Measurements from ENCODE around the gene RWDD2A.
A peak's percentile ranks its signal among the peaks of the same experiment; 100 is the strongest.
"Not testable (repeated sequence)": the region's sequence is repeated elsewhere in the genome, so short reads cannot be mapped to it uniquely, and the experiment has no call there.

The RWDD2A gene

GRCh38 chr6:83183082-83183828 lies 9.9 kb upstream of the RWDD2A start:
- H3K9ac ChIP-seq (ENCODE audit: low read depth, low read length), result no peak overlapping the region
- H3K4me1 ChIP-seq (ENCODE audit: insufficient read depth, low read length), result 0 out of 2 replicates have a peak, but pooled peaks cover 3% of the 10 kb centered on the region
- peaks cover 29% of the 10 kb centered on the region for H3K36me3 ChIP-seq (ENCODE audit: insufficient read depth, low read length)
- H3K9me3 ChIP-seq (ENCODE audit: control insufficient read depth, insufficient read depth, low read length), result no peaks in the 10 kb centered on the region

GRCh38 chr6:83185096-83185495 lies 8.1 kb upstream of the RWDD2A start:
- Histone ChIP-seq H3K4me1 (ENCODE audit: insufficient read depth, low read length) (0 out of 2 replicates have a peak, but pooled peaks cover 3% of the 10 kb centered on the region), H3K9ac (ENCODE audit: low read depth, low read length) (no peak overlapping the region), H3K36me3 (ENCODE audit: insufficient read depth, low read length) (peaks cover 30% of the 10 kb centered on the region), H3K9me3 (ENCODE audit: control insufficient read depth, insufficient read depth, low read length) (no peaks in the 10 kb centered on the region)

- no peaks in the 10 kb centered on the region for H3K9me3 ChIP-seq (ENCODE audit: control insufficient read depth, insufficient read depth, low read length)
- H3K4me1 ChIP-seq (ENCODE audit: insufficient read depth, low read length), result no peaks in the 10 kb centered on the region
- H3K9ac ChIP-seq (ENCODE audit: low read depth, low read length), result no peak overlapping the region
- H3K36me3 ChIP-seq (ENCODE audit: insufficient read depth, low read length), result peaks cover 11% of the 10 kb centered on the region
Observed at GRCh38 chr6:83188501-83188900, 4.7 kb upstream of the RWDD2A start.

- no peaks in the 10 kb centered on the region for H3K4me1 ChIP-seq (ENCODE audit: insufficient read depth, low read length)
- H3K9me3 ChIP-seq (ENCODE audit: control insufficient read depth, insufficient read depth, low read length), result no peaks in the 10 kb centered on the region
- H3K9ac ChIP-seq (ENCODE audit: low read depth, low read length), result no peak overlapping the region
- peaks cover 7% of the 10 kb centered on the region; the same call in 1 of the 2 replicates for H3K36me3 ChIP-seq (ENCODE audit: insufficient read depth, low read length)
Observed at GRCh38 chr6:83190626-83191025, 2.5 kb upstream of the RWDD2A start.

GRCh38 chr6:83191974-83192373 lies 1.2 kb upstream of the RWDD2A start:
- not testable (repeated sequence) for H3K4me1 ChIP-seq (ENCODE audit: insufficient read depth, low read length); H3K9me3 ChIP-seq (ENCODE audit: control insufficient read depth, insufficient read depth, low read length); H3K36me3 ChIP-seq (ENCODE audit: insufficient read depth, low read length)
- H3K9ac ChIP-seq (ENCODE audit: low read depth, low read length), result peak overlapping the region; percentile 74; the same call in 1 of the 2 replicates

- no peaks in the 10 kb centered on the region for H3K9me3 ChIP-seq (ENCODE audit: control insufficient read depth, insufficient read depth, low read length)
- peaks cover 2% of the 10 kb centered on the region for H3K36me3 ChIP-seq (ENCODE audit: insufficient read depth, low read length)
- peak overlapping the region; percentile 74 for H3K9ac ChIP-seq (ENCODE audit: low read depth, low read length)
Observed at GRCh38 chr6:83192456-83192855, 701 bp upstream of the RWDD2A start.

GRCh38 chr6:83193747-83194566 lies 800 bp downstream of the RWDD2A start:
- Histone ChIP-seq H3K9me3 (ENCODE audit: control insufficient read depth, insufficient read depth, low read length) (no peaks in the 10 kb centered on the region), H3K9ac (ENCODE audit: low read depth, low read length) (peak overlapping the region; percentile 74), H3K36me3 (ENCODE audit: insufficient read depth, low read length) (no peaks in the 10 kb centered on the region; the same call in none of the 2 replicates), H3K4me1 (ENCODE audit: insufficient read depth, low read length) (no peaks in the 10 kb centered on the region)

More at GRCh38 chr6:83192456-83192855, 701 bp upstream of the RWDD2A start:
- H3K4me1 ChIP-seq (ENCODE audit: insufficient read depth, low read length), result no peaks in the 10 kb centered on the region

GRCh38 chr6:83198486-83199172 lies 5.5 kb downstream of the RWDD2A start:
- H3K4me1 ChIP-seq (ENCODE audit: insufficient read depth, low read length), result no peaks in the 10 kb centered on the region
- H3K9ac ChIP-seq (ENCODE audit: low read depth, low read length), result no peak overlapping the region
- no peaks in the 10 kb centered on the region for H3K9me3 ChIP-seq (ENCODE audit: control insufficient read depth, insufficient read depth, low read length)
- no peaks in the 10 kb centered on the region; the same call in 1 of the 2 replicates for H3K36me3 ChIP-seq (ENCODE audit: insufficient read depth, low read length)

- H3K36me3 ChIP-seq (ENCODE audit: insufficient read depth, low read length), result no peaks in the 10 kb centered on the region; the same call in 1 of the 2 replicates
- no peak overlapping the region for H3K9ac ChIP-seq (ENCODE audit: low read depth, low read length)
- H3K9me3 ChIP-seq (ENCODE audit: control insufficient read depth, insufficient read depth, low read length), result no peaks in the 10 kb centered on the region
- H3K4me1 ChIP-seq (ENCODE audit: insufficient read depth, low read length), result no peaks in the 10 kb centered on the region
Observed at GRCh38 chr6:83199173-83199862, 6.2 kb downstream of the RWDD2A start.

GRCh38 chr6:83199863-83200225 lies 6.7 kb downstream of the RWDD2A start:
- Histone ChIP-seq H3K9ac (ENCODE audit: low read depth, low read length) (no peak overlapping the region), H3K36me3 (ENCODE audit: insufficient read depth, low read length) (no peaks in the 10 kb centered on the region; the same call in 1 of the 2 replicates), H3K4me1 (ENCODE audit: insufficient read depth, low read length) (no peaks in the 10 kb centered on the region), H3K9me3 (ENCODE audit: control insufficient read depth, insufficient read depth, low read length) (no peaks in the 10 kb centered on the region)

- Histone ChIP-seq H3K36me3 (ENCODE audit: insufficient read depth, low read length) (no peaks in the 10 kb centered on the region), H3K4me1 (ENCODE audit: insufficient read depth, low read length) (no peaks in the 10 kb centered on the region), H3K9ac (ENCODE audit: low read depth, low read length) (no peak overlapping the region), H3K9me3 (ENCODE audit: control insufficient read depth, insufficient read depth, low read length) (no peaks in the 10 kb centered on the region)
Observed at GRCh38 chr6:83202031-83202430, 8.9 kb downstream of the RWDD2A start.

- no peaks in the 10 kb centered on the region for H3K36me3 ChIP-seq (ENCODE audit: insufficient read depth, low read length)
- H3K9me3 ChIP-seq (ENCODE audit: control insufficient read depth, insufficient read depth, low read length), result no peaks in the 10 kb centered on the region
- no peaks in the 10 kb centered on the region for H3K4me1 ChIP-seq (ENCODE audit: insufficient read depth, low read length)
- H3K9ac ChIP-seq (ENCODE audit: low read depth, low read length), result no peak overlapping the region
Observed at GRCh38 chr6:83215131-83216047, 22.2 kb downstream of the RWDD2A start.

- Histone ChIP-seq H3K36me3 (ENCODE audit: insufficient read depth, low read length) (no peaks in the 10 kb centered on the region), H3K9ac (ENCODE audit: low read depth, low read length) (no peak overlapping the region), H3K4me1 (ENCODE audit: insufficient read depth, low read length) (no peaks in the 10 kb centered on the region), H3K9me3 (ENCODE audit: control insufficient read depth, insufficient read depth, low read length) (no peaks in the 10 kb centered on the region)
Observed at GRCh38 chr6:83216806-83217205, 23.6 kb downstream of the RWDD2A start.

Measured in ES-I3 (cell line).